GM18873 (cell line): ENCODE measurements around the gene CCDC9.
"Not testable (repeated sequence)": the region's sequence is repeated elsewhere in the genome, so short reads cannot be mapped to it uniquely, and the experiment has no call there.

Experiments
- ATAC-seq: cut with Tn5 transposase; IDR thresholded peaks from one replicate; pipeline ENCODE4 v1.9.1; 2021; ENCODE audit warnings: mild to moderate bottlenecking, moderate library complexity, moderate number of reproducible peaks; ENCODE audit not compliant: unreplicated experiment, low FRiP score

Gene CCDC9

DNA sequence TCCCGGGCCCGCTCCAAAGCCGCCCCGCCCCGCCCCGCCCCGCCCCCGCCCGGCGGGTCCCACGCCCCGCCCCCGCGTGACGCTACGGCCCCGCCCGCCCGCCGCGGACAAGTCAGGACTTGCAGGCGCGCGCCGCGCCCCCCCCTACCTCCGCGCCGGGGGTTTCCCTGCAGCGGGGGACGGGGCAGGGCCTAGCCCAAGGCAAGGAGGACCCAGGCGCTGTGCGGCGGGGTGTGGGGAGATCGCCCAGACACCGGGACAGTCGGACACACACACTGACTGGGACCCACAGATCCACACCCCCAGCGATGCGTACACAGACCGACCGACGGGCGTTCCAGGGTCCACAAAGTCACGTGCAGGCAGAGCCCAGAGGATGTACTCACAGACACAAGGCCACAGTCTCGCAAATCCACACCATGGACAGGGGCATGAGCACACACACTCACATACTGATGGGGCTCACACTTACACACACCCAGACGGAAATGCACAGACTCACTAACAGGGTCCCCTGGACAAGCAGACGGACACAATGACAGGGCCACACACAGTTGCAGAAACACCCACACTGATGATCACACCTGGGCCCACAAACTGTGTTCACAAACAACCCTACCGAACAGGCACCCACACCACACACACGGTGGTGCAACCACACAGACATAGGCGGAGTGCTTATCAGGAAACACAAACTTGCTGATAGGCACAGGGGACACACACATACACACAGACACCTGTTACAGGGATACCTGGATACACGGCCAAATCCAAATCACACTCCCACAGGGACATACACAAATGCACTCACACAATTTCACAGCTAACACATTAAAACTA, 24.9 kb upstream of the CCDC9 start:
- no peak for ATAC-seq

DNA sequence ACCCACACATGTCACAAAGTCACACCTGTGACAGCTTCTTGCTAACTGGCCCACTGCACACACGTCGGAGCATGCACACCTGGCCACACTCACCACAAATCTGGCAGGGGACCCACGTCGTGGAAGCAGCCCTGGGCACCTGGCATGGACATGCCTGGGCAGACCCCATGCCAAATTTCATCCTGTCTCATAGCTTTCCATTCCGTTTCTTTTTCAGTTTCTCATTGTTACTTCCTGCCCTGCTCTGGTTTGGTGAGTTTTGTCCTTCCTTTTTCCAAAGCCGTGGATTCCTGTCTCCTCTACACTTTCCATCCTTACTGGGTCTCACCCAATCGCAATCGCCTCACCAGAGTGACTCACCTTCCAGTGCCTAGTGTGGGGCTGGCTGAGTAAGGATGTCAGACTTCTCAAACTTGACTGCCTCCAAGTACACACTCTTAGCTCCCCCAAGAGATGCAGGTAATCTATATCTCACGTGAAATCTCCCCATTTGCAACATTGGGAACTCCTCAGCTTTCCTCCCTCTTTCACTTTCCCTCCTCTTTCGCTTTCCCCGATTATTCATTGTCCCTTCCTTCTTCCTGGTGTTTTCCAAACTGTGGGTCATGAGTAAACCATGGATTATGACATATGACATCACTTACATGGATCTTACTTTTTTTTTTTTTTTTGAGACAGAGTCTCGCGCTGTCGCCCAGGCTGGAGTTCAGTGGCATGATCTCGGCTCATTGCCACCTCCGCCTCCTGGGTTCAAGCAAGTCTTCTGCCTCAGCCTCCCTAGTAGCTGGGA, 23.7 kb upstream of the CCDC9 start:
- no peak for ATAC-seq

- ATAC-seq = no peak
Measured at GRCh38 chr19:47236072-47236675, 20.2 kb upstream of the CCDC9 start.

DNA sequence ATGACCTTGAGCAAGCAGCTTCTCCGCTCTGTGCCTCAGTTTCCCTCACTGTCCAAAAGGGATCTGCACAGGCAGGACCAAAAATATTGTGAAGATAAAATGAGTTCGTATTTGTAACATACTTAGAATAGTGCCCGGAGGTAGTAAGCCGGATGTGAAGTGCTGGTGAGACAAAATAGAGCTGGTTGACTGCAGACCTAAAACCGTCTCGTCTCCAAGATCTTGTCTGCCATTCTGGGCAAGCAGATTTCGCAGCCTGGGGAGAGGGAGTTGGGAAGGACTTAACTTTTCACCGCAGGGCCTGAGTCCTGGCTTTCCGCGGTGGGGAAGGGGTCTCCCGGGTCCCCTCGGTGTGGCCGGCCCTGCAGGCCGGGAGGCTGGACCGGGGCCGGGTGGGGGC, 17.2 kb upstream of the CCDC9 start:
- ATAC-seq = no peak

DNA sequence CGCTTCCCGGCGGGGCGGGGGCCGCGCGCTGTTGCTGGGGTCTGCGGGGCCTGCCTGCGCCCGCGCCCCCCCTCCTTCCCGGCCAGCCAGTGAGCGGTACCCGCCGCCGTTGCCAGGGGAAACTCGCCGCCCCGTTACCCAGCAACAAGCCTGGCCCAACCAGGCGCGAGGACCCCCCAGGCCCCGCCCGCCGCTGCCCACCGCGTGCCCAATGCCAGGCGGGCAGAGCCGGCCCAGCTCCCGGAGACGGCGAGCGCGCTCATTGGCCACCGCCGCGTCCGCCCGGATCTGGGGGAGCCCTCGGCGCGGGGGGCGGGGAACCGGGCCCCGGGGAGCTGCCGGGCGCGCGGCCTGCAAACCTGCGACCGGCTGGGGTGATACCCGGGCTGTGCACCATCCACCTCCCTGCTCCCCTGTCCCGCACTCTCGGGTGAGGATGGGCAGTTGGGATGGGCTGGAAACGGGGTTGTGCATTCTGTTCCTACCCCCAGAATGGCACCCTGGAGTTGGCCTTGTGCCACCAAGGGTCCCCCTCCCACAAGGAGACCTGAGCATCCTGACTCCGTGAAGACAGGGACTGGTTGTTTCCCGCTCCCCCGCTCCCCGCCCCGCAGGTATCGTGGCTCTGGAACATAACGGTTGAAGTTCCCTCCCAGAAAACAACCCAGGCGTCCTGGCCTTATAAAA, 16.6 kb upstream of the CCDC9 start:
- no peak for ATAC-seq

DNA sequence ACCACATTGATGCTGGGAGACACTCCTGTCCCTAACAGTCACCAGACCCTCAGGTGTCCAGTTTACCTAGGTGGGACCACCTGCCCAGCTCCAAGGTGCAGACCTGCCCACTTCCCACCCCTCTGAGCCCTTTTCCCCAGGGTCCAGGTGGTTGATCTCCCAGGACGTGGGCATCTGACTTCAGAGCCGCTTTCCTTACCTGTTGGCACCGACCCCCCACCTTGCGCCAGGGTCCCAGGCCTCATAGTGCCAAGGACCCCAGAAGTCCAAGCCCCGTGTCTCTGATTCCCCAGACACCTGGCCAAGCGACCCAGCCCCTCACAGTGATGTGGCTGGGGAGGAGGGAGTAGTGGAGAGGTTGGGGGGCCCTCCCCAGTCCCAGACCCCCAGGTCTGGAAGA, 15.8 kb upstream of the CCDC9 start:
- ATAC-seq = no peak

GRCh38 chr19:47240996-47241918, 15.1 kb upstream of the CCDC9 start:
- ATAC-seq = no peak

- no peak for ATAC-seq
Measured at GRCh38 chr19:47241919-47242577, 14.3 kb upstream of the CCDC9 start.

DNA sequence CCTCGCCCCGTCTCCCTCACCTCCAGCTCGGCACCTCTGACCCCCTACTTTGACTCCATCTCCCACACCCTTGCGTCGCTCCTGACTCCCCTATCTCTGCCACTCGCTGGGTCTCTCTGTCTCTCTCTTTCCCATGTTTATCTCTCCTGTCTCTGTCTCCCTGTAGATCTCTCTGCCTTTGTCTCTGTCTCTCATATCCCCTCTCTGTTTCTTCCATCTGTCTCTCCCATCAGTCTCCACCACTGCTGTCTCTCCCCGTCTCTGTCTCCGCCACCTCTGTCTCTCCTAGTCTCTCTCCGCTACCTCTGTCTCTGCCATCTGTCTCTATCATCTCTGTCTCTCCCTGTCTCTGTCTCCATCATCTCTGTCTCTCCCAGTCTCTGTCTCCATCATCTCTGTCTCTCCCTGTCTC, 13.0 kb upstream of the CCDC9 start:
- no peak for ATAC-seq

DNA sequence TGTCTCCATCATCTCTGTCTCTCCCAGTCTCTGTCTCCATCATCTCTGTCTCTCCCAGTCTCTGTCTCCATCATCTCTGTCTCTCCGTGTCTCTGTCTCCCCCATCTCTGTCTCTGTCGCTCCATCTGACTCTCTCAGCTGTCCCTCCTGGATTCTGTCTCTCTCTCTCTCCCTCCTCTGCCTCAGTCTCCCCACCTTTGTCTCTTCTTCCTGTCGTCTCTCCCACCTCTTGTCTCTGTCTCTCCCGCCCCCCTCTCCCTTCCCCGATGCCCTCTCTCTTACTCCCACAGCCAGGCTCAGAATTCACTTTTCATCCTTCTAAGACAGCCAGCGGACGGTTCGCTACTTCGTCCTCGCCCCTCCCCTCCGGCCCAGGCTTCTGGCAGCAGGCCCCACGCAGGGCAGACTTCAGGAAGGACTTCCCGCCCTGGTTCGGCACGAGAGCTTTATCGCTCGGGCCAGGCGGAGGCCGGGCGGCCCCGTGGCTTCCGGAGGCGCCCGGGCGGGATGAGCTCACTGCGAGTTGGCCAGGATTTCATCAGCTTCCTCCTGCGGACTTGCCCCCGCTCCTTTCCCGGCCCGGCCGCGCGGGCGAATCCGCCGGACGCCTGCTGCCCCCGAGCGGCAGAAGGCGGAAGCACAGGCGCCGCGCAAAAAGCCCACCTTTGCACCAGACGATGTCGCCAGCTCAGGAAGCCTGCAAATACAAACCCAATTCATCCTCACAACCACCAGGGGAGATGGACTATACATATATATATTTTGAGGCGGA, 12.4 kb upstream of the CCDC9 start:
- peak; percentile 58 for ATAC-seq

DNA sequence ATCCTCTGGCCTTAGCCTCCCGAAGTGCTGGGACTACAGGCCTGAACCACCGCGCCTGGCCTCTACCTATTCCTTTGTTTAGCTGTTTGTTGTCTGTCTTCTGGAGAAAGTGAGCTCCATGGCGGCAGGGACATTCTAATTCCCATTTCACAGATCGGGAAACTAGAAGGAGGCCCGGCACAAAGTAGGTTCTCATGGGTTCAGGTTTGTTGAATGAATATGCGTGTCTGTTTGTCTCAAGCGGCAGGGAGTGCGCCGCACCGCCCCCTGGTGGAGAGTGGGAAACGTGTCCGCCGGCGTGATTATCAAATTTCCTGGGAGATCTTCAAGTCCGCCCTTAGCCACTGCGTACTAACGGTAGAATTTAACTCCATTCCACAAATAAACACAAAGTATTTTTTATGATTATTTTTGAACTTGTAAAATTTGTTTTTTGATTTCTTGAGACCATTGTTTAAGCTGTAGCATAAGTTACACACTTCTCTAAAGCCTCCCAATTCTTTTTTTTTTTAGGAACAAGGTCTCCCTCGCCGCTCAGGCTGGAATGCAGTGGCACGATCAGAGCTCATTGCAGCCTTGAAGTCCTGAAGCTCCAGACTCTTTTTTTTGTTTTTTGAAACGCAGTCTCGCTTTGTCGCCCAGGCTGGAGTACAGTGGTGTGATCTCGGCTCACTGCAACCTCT, 8.9 kb upstream of the CCDC9 start:
- ATAC-seq = no peak

DNA sequence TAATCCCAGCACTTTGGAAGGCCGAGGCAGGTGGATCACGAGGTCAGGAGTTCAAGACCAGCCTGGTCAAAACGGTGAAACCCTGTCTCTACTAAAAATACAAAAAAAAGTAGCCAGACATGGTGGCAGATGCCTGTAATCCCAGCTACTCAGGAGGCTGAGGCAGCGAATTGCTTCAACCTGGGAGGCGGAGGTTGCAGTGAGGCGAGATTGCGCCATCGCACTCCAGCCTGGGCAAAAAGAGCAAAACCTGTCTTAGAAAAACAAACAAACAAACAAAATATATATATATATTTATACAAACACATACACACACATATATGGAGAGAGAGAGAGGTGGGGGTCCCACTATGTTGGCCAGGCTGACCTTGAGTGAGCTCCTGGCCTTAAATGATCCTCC, 3.3 kb upstream of the CCDC9 start:
- not testable (repeated sequence) for ATAC-seq

DNA sequence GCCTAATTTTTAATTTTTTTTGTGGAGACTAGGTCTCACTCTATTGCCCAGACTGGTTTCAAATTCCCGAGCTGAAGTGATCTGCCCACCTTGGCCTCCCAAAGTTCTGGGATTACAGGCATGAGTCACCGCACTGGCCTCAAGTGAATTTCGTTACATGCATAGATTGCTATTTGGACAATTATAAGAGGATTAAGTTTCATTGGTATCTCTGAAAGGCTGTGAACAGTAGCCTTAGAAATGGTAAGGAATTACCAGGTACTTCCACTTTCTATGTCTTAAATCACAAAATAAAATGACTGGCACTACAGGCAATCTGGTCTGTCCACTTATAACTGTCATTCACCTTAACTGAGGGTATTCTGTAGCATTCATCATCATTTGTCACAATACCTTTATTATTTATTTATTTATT, 2.9 kb upstream of the CCDC9 start:
- no peak for ATAC-seq

DNA sequence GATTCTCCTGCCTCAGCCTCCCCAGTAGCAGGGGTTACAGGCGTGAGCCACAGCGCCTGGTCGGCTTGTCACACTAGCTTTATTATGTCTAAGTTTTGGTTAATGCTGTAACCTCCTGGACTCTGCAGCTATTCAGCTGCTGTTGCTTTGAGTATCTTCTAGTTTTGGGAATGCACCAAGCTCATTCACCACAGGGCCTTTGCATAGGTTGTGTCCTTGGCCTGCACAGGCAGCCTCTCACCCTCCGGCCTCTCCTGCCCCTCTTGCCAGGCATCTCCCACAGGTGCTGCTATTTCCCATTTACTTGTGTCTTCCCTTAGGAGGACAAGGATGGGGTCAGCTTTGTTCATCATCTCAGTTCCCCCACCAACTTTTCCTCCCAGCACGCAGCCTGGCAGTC, 2.4 kb upstream of the CCDC9 start:
- ATAC-seq = no peak

- peak; percentile 58 for ATAC-seq
Measured at GRCh38 chr19:47256693-47257410, 527 bp downstream of the CCDC9 start.

- no peak for ATAC-seq
Measured at GRCh38 chr19:47257411-47258169, 1.3 kb downstream of the CCDC9 start.

- no peak for ATAC-seq
Measured at GRCh38 chr19:47258434-47258833, 2.1 kb downstream of the CCDC9 start.
